NT2/D1 (cell line): ENCODE results near the gene GALNT9.

Experiments
- DNase-seq: peaks from one replicate; pipeline ENCODE4 v3.0.0-alpha.2; 2011; ENCODE audit warnings: low read depth, low spot score
- H3K27me3 ChIP-seq: 2 replicates; pipeline ENCODE4 v1.6.0; 2011; ENCODE audit warnings: mild to moderate bottlenecking; ENCODE audit not compliant: insufficient read length, insufficient read depth
- H3K36me3 ChIP-seq: 2 replicates; pipeline ENCODE4 v1.6.1; 2011; ENCODE audit warnings: mild to moderate bottlenecking, low read length, mixed read lengths; ENCODE audit not compliant: insufficient read depth, insufficient read length
- H3K4me1 ChIP-seq: 2 replicates; pipeline ENCODE4 v1.5.1; 2011; ENCODE audit not compliant: insufficient read depth, insufficient read length
- H3K4me3 ChIP-seq: 2 replicates; pipeline ENCODE4 v1.5.1; 2011; ENCODE audit warnings: low read depth; ENCODE audit not compliant: insufficient read length
- H3K9ac ChIP-seq: 2 replicates; pipeline ENCODE4 v1.6.0; 2011; ENCODE audit warnings: low read depth; ENCODE audit not compliant: insufficient read length
- H3K9me3 ChIP-seq: 2 replicates; pipeline ENCODE4 v1.5.1; 2011; ENCODE audit warnings: mild to moderate bottlenecking, low read length; ENCODE audit not compliant: insufficient read depth
- SUZ12 ChIP-seq: IDR thresholded peaks from 2 replicates; pipeline ENCODE4 v1.6.1; 2011; ENCODE audit not compliant: insufficient read length, insufficient read depth; ENCODE audit errors: extremely low read depth
- YY1 ChIP-seq: IDR thresholded peaks from 2 replicates; pipeline ENCODE4 v1.6.1; 2011; ENCODE audit not compliant: insufficient read length, insufficient read depth
- ZNF274 ChIP-seq: IDR thresholded peaks from 2 replicates; pipeline ENCODE4 v1.6.1; 2011; ENCODE audit warnings: mild to moderate bottlenecking, low read depth, low read length

Gene GALNT9

DNA sequence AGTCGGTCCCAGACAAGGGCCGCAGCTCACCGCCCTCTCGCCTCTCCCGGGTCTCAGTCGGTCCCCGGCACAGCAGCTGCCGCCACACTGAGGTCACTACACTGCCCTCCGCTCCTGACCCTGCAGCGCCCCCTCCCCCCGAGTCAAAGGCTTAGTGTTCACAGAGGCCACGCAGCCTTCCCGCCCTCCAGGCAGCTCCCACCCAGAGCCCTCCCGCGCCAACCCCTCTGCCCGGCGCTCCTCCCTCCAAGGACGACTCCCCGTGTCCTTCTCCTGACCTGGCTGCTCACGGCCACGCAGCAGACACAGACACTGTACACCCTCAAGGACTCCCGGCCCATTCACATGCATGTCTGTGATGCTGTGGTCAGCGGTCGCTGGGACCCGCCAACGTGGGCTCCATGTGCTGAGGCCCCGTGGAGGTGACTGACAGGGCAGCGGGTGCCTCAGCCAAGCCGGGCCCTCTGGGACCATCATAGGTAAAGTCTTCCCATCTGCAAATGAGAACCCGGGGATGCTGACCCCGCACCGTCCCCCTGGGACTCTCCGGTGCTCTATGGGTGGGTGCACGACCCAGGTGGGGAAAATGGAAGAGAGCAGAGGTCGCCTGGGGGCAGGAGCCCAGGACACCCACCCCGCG, 16.3 kb upstream of the GALNT9 start:
- no peak for DNase-seq
- Histone ChIP-seq H3K4me3 (no peak overlapping the region), H3K4me1 (peaks cover 14% of the 10 kb centered on the region), H3K36me3 (no peaks in the 10 kb centered on the region), H3K27me3 (peaks cover 82% of the 10 kb centered on the region), H3K9ac (no peak overlapping the region), H3K9me3 (no peaks in the 10 kb centered on the region)
- no peak for TF ChIP-seq YY1

DNA sequence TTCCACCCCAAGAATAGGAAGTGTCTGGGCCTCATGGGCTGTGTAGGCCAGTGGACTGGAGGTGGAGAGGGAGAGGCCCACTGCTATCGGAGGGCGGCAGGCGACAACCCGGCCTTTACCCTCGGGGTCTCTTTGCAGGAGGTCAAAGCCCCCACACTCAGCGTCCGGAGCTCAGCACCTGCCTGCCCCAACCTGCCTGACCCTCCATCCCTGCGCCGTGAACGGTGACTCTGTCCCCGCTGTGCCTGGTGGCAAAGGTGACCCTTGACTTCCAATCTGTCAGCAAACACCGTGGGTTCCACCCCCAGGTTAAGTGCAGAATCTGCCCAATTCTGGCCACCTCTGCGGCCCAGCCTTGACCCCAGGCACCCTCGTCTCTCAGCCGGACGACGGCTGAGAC, 15.7 kb upstream of the GALNT9 start:
- peaks cover 83% of the 10 kb centered on the region for H3K27me3 ChIP-seq

DNA sequence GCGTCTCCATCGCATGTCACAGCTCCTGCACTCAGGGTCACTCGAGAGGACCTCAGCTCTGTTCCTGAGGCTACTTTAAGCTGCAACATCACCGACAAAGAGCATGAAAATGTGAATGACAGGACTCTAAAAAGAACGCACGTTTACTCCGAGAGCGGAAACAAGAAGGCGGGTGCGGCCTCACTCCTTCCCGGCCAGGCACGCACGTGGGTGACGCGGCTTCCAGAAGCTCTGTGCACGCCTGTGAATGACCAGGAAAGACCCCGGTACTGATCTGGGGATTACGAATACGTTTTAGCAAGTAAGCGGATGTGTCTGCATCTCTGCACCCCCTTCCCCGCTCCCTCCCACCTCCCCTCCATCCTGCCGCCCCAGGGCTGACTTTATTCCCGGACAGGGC, 15.2 kb upstream of the GALNT9 start:
- no peaks in the 10 kb centered on the region for H3K9me3 ChIP-seq
- H3K4me1 ChIP-seq: peaks cover 14% of the 10 kb centered on the region
- no peak overlapping the region for H3K4me3 ChIP-seq
- peaks cover 83% of the 10 kb centered on the region for H3K27me3 ChIP-seq
- no peak overlapping the region for H3K9ac ChIP-seq
- H3K36me3 ChIP-seq: no peaks in the 10 kb centered on the region
- TF ChIP-seq YY1 (no peak), SUZ12 (no peak), ZNF274 (no peak)
- no peak for DNase-seq

More for the DNA sequence above, 15.7 kb upstream of the GALNT9 start:
- TF ChIP-seq ZNF274: no peak
- Histone ChIP-seq H3K9ac (no peak overlapping the region), H3K36me3 (no peaks in the 10 kb centered on the region), H3K4me3 (no peak overlapping the region), H3K9me3 (no peaks in the 10 kb centered on the region), H3K4me1 (peaks cover 14% of the 10 kb centered on the region)
- no peak for DNase-seq

DNA sequence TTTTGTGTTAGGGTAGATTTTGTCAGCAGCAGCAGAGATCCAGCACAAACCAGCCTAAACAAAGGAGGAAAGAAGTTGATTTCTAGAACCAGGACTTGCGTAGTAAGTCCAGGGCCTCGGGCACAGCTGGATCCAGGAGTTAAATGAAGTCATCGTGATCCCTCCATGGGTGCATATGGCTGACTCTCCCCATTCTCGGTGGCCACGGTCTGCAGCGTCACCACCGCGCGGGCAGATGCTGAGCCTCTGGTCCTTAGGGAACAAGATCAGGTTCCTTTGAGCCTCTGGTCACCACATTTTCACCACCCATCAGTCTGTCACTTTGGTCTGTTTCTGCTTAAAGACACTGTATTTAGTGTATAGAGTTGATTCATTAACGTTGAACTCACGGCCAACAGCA, 14.8 kb upstream of the GALNT9 start:
- Histone ChIP-seq H3K9me3 (no peaks in the 10 kb centered on the region), H3K4me3 (no peak overlapping the region), H3K9ac (no peak overlapping the region), H3K4me1 (peaks cover 14% of the 10 kb centered on the region), H3K27me3 (peaks cover 83% of the 10 kb centered on the region), H3K36me3 (no peaks in the 10 kb centered on the region)
- TF ChIP-seq YY1 (no peak), ZNF274 (no peak), SUZ12 (no peak)
- DNase-seq: no peak

DNA sequence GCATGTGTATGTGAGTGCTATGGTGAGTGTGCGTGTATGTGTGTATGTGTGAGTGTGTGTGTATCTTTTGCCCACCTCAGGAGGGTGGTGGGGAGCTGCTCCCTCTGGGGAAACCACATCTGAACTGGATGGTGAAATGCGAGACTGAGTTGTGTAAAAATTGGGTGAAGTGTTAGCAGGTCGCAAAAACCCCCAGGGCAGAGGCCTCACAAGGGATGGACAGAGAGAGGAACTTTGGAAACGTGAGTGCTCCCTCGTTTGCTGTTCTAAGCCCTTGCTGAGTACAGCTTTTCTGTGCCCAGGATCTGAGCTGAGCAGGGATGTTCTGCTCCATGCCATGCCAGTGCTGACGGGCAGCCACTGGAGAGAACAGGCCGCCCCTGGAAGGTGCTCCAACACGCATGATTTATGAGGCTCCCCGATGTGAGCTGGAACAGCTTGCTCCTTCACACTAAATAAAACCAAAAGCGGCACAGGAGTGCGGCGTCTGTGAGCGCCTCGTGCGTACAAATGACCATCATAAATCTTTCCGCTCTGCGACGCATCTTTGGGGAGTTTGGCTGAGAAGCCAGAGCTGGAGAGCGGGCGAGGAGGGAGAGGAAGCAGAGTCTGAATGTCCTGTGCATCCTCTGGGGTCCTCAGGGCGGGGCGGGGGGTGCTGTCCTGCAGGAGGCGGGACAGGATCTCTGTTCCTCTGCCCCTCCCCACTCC, 14.1 kb upstream of the GALNT9 start:
- no peak overlapping the region for H3K4me3 ChIP-seq
- H3K4me1 ChIP-seq: peaks cover 14% of the 10 kb centered on the region
- H3K36me3 ChIP-seq: no peaks in the 10 kb centered on the region
- no peak for TF ChIP-seq YY1
- no peak for DNase-seq
- peaks cover 83% of the 10 kb centered on the region for H3K27me3 ChIP-seq
- H3K9me3 ChIP-seq: no peaks in the 10 kb centered on the region
- H3K9ac ChIP-seq: no peak overlapping the region

DNA sequence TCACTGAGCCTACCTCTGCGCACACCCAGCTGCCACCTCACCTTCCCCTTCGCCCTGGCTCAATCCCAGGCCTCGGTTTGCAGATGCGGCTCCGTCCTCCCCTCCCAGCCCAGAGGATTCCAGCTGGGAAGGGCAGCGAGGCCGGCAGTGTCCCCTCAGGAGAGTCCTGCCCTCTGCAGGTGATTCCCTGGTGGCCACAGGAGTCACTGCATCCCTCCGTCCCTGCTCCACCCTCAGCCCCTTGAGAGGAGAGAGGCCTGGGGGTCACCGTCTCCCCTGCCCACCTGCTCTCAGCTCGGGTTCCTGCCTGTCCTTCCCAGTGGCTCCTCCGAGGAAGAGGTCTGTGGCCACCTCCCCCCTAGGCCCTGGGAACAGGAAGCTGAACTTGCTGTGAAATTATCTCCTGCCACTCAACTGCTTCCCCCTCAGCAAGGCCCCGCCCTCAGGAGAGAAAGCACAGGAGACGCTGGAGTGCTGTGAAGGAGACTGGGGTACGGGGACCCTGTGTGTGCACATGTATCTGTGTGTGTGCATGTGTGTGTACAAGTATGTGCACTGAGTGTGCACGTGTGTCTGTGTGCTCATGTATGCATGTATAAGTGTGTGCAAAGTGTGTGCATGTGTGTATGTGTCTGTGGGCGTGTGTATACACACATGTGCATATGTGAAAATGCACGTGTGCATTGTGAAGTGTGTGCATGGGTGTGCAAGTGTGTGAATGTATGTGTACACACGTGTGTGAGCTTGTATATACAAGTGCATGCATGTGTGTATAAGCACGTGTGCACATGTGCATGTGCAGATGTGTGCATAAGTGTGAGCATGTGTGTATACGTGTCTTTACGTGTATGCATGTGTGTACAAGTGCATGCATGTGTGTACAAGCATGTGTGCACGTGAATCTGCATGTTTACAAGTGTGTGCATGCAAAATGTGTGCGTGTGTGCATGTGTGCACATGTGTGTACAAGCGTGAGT, 13.2 kb upstream of the GALNT9 start:
- DNase-seq: peak; percentile 22
- peaks cover 83% of the 10 kb centered on the region for H3K27me3 ChIP-seq
- no peaks in the 10 kb centered on the region for H3K9me3 ChIP-seq
- peaks cover 14% of the 10 kb centered on the region for H3K4me1 ChIP-seq
- H3K36me3 ChIP-seq: no peaks in the 10 kb centered on the region
- H3K9ac ChIP-seq: no peak overlapping the region
- TF ChIP-seq ZNF274 (no peak), YY1 (no peak), SUZ12 (no peak)
- no peak overlapping the region for H3K4me3 ChIP-seq

DNA sequence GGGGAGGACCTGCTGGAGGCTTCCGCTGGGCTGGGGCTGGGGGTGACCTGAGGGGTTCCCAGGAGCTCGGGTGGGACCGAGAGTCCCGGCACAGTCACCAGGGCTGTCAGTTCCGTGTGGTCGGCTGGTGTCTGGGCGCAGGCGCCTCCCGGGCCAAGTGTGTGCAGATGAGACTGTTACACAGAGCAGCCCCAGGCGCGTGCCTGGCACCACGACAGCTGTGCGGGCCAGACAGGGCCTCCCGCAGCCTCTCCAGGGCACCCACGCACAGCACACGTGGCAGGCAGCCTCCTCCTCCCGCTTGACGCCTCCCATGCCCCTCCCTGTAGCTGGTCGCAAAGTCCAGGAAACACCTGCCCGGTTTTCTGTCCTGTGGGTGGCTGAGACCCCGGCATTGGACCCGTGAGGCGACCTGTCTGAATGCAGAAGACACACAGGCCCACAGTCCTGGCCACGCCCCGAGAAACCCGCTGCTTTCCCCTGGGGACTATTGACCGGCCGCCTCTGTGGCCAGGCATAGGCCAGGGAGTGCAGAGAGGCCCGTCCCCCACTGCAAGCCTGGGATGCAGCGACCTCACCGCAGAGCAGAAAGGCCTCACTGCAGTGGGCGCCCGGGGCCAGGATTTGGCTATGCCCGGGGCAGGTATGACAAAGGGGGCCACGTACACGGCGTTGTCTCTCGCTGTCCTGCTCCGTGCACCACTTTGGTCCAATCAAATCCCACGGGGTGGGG, 12.1 kb upstream of the GALNT9 start:
- Histone ChIP-seq H3K4me3 (no peak overlapping the region), H3K9ac (no peak overlapping the region), H3K9me3 (no peaks in the 10 kb centered on the region), H3K36me3 (no peaks in the 10 kb centered on the region), H3K4me1 (peaks cover 14% of the 10 kb centered on the region), H3K27me3 (peaks cover 83% of the 10 kb centered on the region)
- TF ChIP-seq YY1 (no peak), SUZ12 (no peak), ZNF274 (no peak)
- no peak for DNase-seq
